Neuronal stem cell (in vitro differentiated cells): ENCODE data around the gene CHD6.

Experiments
- DNase-seq: peaks from one replicate; pipeline ENCODE4 v3.0.0-alpha.2; 2013; ENCODE audit warnings: low spot score
- H2AFZ ChIP-seq: one replicate; pipeline ENCODE4 v1.6.1; 2013; ENCODE audit warnings: mild to moderate bottlenecking, low read length, inconsistent platforms
- H2AK5ac ChIP-seq: 2 replicates; pipeline ENCODE4 v1.6.1; 2013; ENCODE audit warnings: low read depth, mild to moderate bottlenecking, inconsistent platforms, low read length, moderate library complexity, mixed read lengths
- H2BK120ac ChIP-seq: 2 replicates; pipeline ENCODE4 v1.6.1; 2013; ENCODE audit warnings: low read depth, mild to moderate bottlenecking, inconsistent platforms, low read length, moderate library complexity, mixed read lengths
- H2BK12ac ChIP-seq: one replicate; pipeline ENCODE4 v1.6.1; 2013; ENCODE audit warnings: low read length, inconsistent platforms
- H2BK15ac ChIP-seq: 2 replicates; pipeline ENCODE4 v1.6.1; 2013; ENCODE audit warnings: mild to moderate bottlenecking, low read length, inconsistent platforms, mixed read lengths
- H2BK5ac ChIP-seq: one replicate; pipeline ENCODE4 v1.6.1; 2013; ENCODE audit warnings: inconsistent platforms, mild to moderate bottlenecking, low read length, moderate library complexity
- H3K14ac ChIP-seq: one replicate; pipeline ENCODE4 v1.6.1; 2013; ENCODE audit warnings: low read length, inconsistent platforms
- H3K18ac ChIP-seq: 2 replicates; pipeline ENCODE4 v1.6.1; 2013; ENCODE audit warnings: low read length, inconsistent platforms
- H3K23ac ChIP-seq: 2 replicates; pipeline ENCODE4 v1.6.1; 2013; ENCODE audit warnings: low read depth, mild to moderate bottlenecking, mixed read lengths, low read length, inconsistent platforms; ENCODE audit not compliant: poor library complexity
- H3K27ac ChIP-seq: replicated peaks from 3 replicates; pipeline ENCODE4 v1.5.1; 2013; ENCODE audit warnings: low read length, inconsistent platforms
- H3K27me3 ChIP-seq, 3 experiments: 2 replicates each; pipeline ENCODE4 v1.6.1; 2013; ENCODE audit warnings: low read length in 3 of 3, mild to moderate bottlenecking in 2 of 3, inconsistent platforms in 1 of 3, low read depth in 1 of 3, mixed read lengths in 1 of 3, moderate library complexity in 1 of 3; ENCODE audit not compliant: control insufficient read depth in 3 of 3, insufficient read depth in 3 of 3
- H3K36me3 ChIP-seq, 2 donors: replicated peaks in 1 of 2; 2 replicates each; pipeline ENCODE4 v1.6.1; 2013; ENCODE audit warnings: low read length in 2 of 2; ENCODE audit not compliant: control insufficient read depth in 2 of 2, insufficient read depth in 2 of 2
- H3K4ac ChIP-seq: 2 replicates; pipeline ENCODE4 v1.6.1; 2013; ENCODE audit warnings: inconsistent platforms, mild to moderate bottlenecking, low read length, moderate library complexity
- H3K4me1 ChIP-seq, 2 donors: 1 replicate in 1 of 2; 2 replicates in 1 of 2; pipeline ENCODE4 v1.6.1; 2013; ENCODE audit warnings: low read length in 2 of 2, low read depth in 1 of 2; ENCODE audit not compliant: control insufficient read depth in 2 of 2, insufficient read depth in 1 of 2
- H3K4me2 ChIP-seq: one replicate; pipeline ENCODE4 v1.6.1; 2013; ENCODE audit warnings: mild to moderate bottlenecking, low read length, inconsistent platforms; ENCODE audit not compliant: insufficient read depth, poor library complexity, severe bottlenecking
- H3K4me3 ChIP-seq, 2 donors: 2 replicates each; pipeline ENCODE4 v1.5.1; 2013; ENCODE audit warnings: low read length in 2 of 2, mild to moderate bottlenecking in 2 of 2, inconsistent platforms in 1 of 2, moderate library complexity in 1 of 2
- H3K79me1 ChIP-seq: one replicate; pipeline ENCODE4 v1.6.1; 2013; ENCODE audit warnings: low read depth, mild to moderate bottlenecking, inconsistent platforms, low read length, moderate library complexity
- H3K9ac ChIP-seq: one replicate; pipeline ENCODE4 v1.6.1; 2013; ENCODE audit warnings: mild to moderate bottlenecking, low read depth, low read length, inconsistent platforms; ENCODE audit not compliant: poor library complexity
- H3K9me3 ChIP-seq, 2 donors: replicated peaks in 1 of 2; 2 replicates each; pipeline versions ENCODE3 to v1.6.1; 2013; ENCODE audit warnings: low read length in 2 of 2, mild to moderate bottlenecking in 2 of 2, inconsistent platforms in 1 of 2, low read depth in 1 of 2, mixed read lengths in 1 of 2, moderate library complexity in 1 of 2; ENCODE audit not compliant: control insufficient read depth in 2 of 2, insufficient read depth in 1 of 2
- H4K8ac ChIP-seq: one replicate; pipeline ENCODE4 v1.6.1; 2013; ENCODE audit warnings: low read depth, mild to moderate bottlenecking, inconsistent platforms, low read length, moderate library complexity
- H4K91ac ChIP-seq: one replicate; pipeline ENCODE4 v1.6.1; 2013; ENCODE audit warnings: low read length, low read depth, mild to moderate bottlenecking, inconsistent platforms; ENCODE audit not compliant: poor library complexity
- WGBS, 2 donors: extraction: QIAGEN DNeasy Blood & Tissue Kit; methylation state at CpG; one replicate each; pipeline ENCODE4 v1.1.7; 2013; ENCODE audit warnings: missing lambda C conversion rate in 2 of 2, mixed read lengths in 1 of 2; ENCODE audit not compliant: insufficient read length in 2 of 2, insufficient replicate concordance in 1 of 2; ENCODE audit errors: extremely low coverage in 2 of 2; 5-methylcytosine and 5-hydroxymethylcytosine counted together

The CHD6 gene

DNA sequence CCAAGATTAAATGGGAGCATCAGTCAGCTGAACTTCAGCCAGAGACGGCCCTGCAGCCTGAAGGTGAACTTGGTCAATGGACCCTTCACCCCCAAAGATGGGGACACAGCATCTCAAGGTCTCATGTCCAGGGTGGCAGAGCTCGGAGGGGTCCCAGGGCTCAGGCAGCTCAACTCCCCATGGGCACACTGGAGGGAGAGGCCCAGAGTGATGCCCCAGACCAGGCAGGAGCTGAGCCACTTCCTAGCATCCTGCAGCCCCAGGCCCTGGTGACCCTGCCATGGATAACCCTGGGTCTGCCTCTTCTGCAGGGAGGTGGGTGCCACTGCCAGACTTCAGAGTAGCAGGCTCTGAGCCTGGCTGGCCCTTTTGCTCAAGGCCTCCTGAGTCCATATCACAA lies 224.1 kb downstream of the CHD6 start:
- H3K4me3 ChIP-seq: no peak overlapping the region
- peak overlapping the region; percentile 47 for H2BK12ac ChIP-seq
- H3K4me1 ChIP-seq: peaks cover 26 to 33% of the 10 kb centered on the region in 2 donors
- no peak overlapping the region for H3K9ac ChIP-seq
- no peak for DNase-seq
- peak overlapping the region; percentile 79 for H3K18ac ChIP-seq
- H3K23ac ChIP-seq: no peak overlapping the region
- no peaks in the 10 kb centered on the region for H3K27me3 ChIP-seq
- H3K4me2 ChIP-seq: no peak overlapping the region
- H3K9me3 ChIP-seq: no peaks in the 10 kb centered on the region
- H3K14ac ChIP-seq: no peak overlapping the region
- H4K91ac ChIP-seq: no peak overlapping the region
- WGBS, 2 donors: no CpG with 5 or more reads among the region's 2 CpGs
- no peak overlapping the region for H3K27ac ChIP-seq
- no peak overlapping the region for H2AFZ ChIP-seq
- H2BK120ac ChIP-seq: no peak overlapping the region
- no peak overlapping the region for H2BK5ac ChIP-seq
- H3K4ac ChIP-seq: peak overlapping the region; percentile 91
- no peaks in the 10 kb centered on the region for H3K79me1 ChIP-seq
- H2BK15ac ChIP-seq: no peak overlapping the region
- H2AK5ac ChIP-seq: peak overlapping the region; percentile 64
- no peak overlapping the region for H4K8ac ChIP-seq
- no peaks in the 10 kb centered on the region for H3K36me3 ChIP-seq

DNA sequence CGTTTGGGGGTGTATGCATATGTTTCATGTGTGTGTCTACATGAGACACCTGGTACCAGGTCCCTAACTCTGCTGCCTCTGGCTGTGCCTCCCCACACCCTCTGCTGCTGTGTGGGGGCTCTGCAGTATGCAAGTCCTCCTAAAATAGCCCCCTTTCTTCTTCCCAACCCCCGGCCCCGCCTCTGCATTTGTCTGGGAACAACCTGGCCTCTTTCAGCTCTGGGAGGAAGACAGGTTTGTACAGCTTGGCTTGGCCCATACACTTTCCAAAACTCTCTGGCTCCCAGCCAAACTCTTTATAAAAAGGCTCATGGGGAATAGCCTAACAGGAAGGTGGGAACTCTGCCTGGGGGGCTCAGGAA lies 224.5 kb downstream of the CHD6 start:
- Histone ChIP-seq H2AFZ (peak overlapping the region; percentile 84), H3K23ac (no peak overlapping the region), H2AK5ac (peak overlapping the region; percentile 64), H3K79me1 (no peaks in the 10 kb centered on the region), H3K4me1 (peaks cover 26 to 33% of the 10 kb centered on the region in 2 donors), H3K27me3 (no peaks in the 10 kb centered on the region), H2BK120ac (no peak overlapping the region), H3K4me3 (no peak overlapping the region), H2BK15ac (no peak overlapping the region), H4K91ac (no peak overlapping the region), H2BK5ac (no peak overlapping the region), H3K36me3 (no peaks in the 10 kb centered on the region), H3K4me2 (no peak overlapping the region), H3K18ac (peak overlapping the region; percentile 25), H4K8ac (no peak overlapping the region), H3K14ac (no peak overlapping the region), H3K9me3 (no peaks in the 10 kb centered on the region), H3K9ac (peak overlapping the region; percentile 45), H3K27ac (no peak overlapping the region), H2BK12ac (peak overlapping the region; percentile 47), H3K4ac (peak overlapping the region; percentile 10)
- no peak for DNase-seq
- WGBS, 2 donors: no CpG with 5 or more reads among the region's 3 CpGs

DNA sequence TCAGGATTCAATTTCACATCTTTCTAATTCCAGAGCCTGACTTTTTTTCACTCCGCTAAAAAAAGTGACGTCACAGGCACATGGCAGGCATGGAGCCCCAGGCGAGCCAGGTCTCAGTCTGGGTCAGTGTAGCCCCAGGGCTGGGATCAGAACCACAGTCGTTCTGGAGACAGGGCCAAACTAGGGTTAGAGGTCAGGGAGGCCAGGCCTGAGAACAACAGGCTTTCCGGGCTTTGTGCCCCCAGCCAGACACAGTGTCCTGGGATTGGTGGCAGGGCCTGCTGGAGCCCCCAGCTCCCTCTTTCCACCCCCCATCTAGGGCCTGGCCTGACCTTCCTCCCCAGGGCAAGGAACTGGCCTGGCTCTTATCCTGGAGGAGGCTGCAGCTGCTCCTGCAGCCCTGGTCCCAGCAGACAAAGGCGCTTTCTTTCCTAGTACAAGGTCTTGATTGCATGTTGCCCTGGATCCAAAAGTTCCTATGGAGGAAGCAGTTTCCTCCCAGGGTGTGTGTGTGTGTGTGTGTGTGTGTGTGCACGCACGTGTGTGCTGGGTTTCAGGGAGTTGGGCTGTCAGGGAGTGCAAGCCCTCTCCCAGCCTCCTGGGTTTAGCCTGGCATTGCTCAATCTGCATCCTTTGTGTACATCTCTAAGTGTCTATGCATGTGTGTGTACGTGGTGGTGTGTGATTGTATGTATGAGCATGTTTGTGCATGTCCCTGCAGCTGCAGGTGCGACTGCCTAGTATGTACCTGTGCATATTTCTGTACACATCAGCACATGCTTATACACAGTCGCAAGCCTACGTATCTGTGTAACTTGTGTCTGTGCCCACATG lies 225.1 kb downstream of the CHD6 start:
- H2BK5ac ChIP-seq: no peak overlapping the region
- no peak overlapping the region for H2BK12ac ChIP-seq
- H3K27me3 ChIP-seq: no peaks in the 10 kb centered on the region
- no peak overlapping the region for H3K4me3 ChIP-seq
- peaks cover 26 to 33% of the 10 kb centered on the region in 2 donors for H3K4me1 ChIP-seq
- no peaks in the 10 kb centered on the region for H3K36me3 ChIP-seq
- no peak overlapping the region for H3K14ac ChIP-seq
- H3K23ac ChIP-seq: no peak overlapping the region
- H3K4ac ChIP-seq: peak overlapping the region; percentile 10
- H2AFZ ChIP-seq: peak overlapping the region; percentile 84
- H3K18ac ChIP-seq: peak overlapping the region; percentile 67
- H4K8ac ChIP-seq: no peak overlapping the region
- H2BK15ac ChIP-seq: peak overlapping the region; percentile 14
- no peak overlapping the region for H2BK120ac ChIP-seq
- peak overlapping the region; percentile 45 for H3K9ac ChIP-seq
- H3K4me2 ChIP-seq: no peak overlapping the region
- H4K91ac ChIP-seq: no peak overlapping the region
- no peaks in the 10 kb centered on the region for H3K79me1 ChIP-seq
- no CpG with 5 or more reads among the region's 12 CpGs for WGBS, 2 donors
- no peaks in the 10 kb centered on the region for H3K9me3 ChIP-seq
- no peak for DNase-seq
- no peak overlapping the region for H3K27ac ChIP-seq
- H2AK5ac ChIP-seq: peak overlapping the region; percentile 64

DNA sequence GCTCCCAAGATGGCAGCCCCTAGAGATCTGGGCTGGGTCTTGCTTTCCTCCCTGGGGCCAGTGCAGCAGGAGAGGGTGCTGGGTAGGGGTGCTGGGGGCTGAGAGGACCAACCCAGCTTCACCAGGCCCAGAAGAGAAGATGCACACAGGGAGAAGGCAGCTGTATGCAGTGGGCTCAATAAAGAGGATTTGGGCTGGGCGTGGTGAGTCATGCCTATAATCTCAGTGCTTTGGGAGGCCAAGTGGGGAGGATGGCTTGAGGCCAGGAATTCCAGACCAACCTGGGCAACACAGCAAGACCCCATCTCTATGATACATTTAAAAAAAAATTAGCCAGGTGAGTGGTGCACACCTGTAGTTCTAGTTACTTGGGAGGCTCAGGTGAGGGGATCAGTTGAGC lies 225.9 kb downstream of the CHD6 start:
- Histone ChIP-seq H2AK5ac (peak overlapping the region; percentile 64), H3K4ac (no peak overlapping the region), H2BK5ac (no peak overlapping the region), H4K8ac (no peak overlapping the region), H3K27ac (no peak overlapping the region), H3K14ac (no peak overlapping the region), H3K23ac (no peak overlapping the region), H3K18ac (peak overlapping the region; percentile 15), H2BK12ac (no peak overlapping the region), H3K9me3 (no peaks in the 10 kb centered on the region), H3K36me3 (no peaks in the 10 kb centered on the region), H3K4me3 (no peak overlapping the region), H2AFZ (no peak overlapping the region), H3K4me1 (peaks cover 26 to 38% of the 10 kb centered on the region in 2 donors), H2BK15ac (no peak overlapping the region), H3K9ac (no peak overlapping the region), H3K27me3 (no peaks in the 10 kb centered on the region), H2BK120ac (no peak overlapping the region), H3K79me1 (no peaks in the 10 kb centered on the region), H3K4me2 (no peak overlapping the region), H4K91ac (no peak overlapping the region)
- WGBS, 2 donors: no CpG with 5 or more reads among the region's 1 CpG
- no peak for DNase-seq
